Measurements from ENCODE around the gene USH1C. TPM values are rescaled to one million over a fixed set of nuclear protein-coding genes. Genes with fewer than 3 reads are reported as not detected.

The USH1C gene
- total RNA-seq, 1 donor from 2014 or later, result 0.24 TPM

GRCh38 chr11:17471501-17471900 lies 72.7 kb downstream of the USH1C start:
- DNase-seq (ENCODE audit: low spot score), result no peak
- peaks cover 28% of the 10 kb centered on the region for H3K27me3 Mint-ChIP-seq (ENCODE audit: insufficient read depth, low read depth)
- peaks cover 9% of the 10 kb centered on the region for H4K20me1 ChIP-seq (ENCODE audit: low read depth)

GRCh38 chr11:17469998-17470397 lies 74.2 kb downstream of the USH1C start:
- no peaks in the 10 kb centered on the region for H3K36me3 ChIP-seq
- no peak overlapping the region for H3K4me3 ChIP-seq
- TF ChIP-seq, protein P1, sequence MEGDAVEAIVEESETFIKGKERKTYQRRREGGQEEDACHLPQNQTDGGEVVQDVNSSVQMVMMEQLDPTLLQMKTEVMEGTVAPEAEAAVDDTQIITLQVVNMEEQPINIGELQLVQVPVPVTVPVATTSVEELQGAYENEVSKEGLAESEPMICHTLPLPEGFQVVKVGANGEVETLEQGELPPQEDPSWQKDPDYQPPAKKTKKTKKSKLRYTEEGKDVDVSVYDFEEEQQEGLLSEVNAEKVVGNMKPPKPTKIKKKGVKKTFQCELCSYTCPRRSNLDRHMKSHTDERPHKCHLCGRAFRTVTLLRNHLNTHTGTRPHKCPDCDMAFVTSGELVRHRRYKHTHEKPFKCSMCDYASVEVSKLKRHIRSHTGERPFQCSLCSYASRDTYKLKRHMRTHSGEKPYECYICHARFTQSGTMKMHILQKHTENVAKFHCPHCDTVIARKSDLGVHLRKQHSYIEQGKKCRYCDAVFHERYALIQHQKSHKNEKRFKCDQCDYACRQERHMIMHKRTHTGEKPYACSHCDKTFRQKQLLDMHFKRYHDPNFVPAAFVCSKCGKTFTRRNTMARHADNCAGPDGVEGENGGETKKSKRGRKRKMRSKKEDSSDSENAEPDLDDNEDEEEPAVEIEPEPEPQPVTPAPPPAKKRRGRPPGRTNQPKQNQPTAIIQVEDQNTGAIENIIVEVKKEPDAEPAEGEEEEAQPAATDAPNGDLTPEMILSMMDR (IDR thresholded peaks at IDR 0.05), result no peak
- TF ChIP-seq EZH2phosphoT487 (IDR thresholded peaks at IDR 0.05) (no peak), EZH2 (IDR thresholded peaks at IDR 0.05) (no peak)
- peaks cover 7% of the 10 kb centered on the region for H3F3A ChIP-seq (ENCODE audit: low read depth)
- Mint-ChIP-seq H3K4me3 (no peak overlapping the region), H3K4me1 (peaks cover 14% of the 10 kb centered on the region), H3K9me3 (no peaks in the 10 kb centered on the region), H3K27ac (no peak overlapping the region), H3K36me3 (no peaks in the 10 kb centered on the region), H3K27me3 (ENCODE audit: insufficient read depth, low read depth) (peaks cover 18% of the 10 kb centered on the region)
- peaks cover 9% of the 10 kb centered on the region for H4K20me1 ChIP-seq (ENCODE audit: low read depth)
- no peak overlapping the region for H3K4me2 ChIP-seq
- no peak overlapping the region for H3K9ac ChIP-seq
- H3K27ac ChIP-seq, result no peak overlapping the region
- no peak for DNase-seq (ENCODE audit: low spot score)
- peaks cover 14% of the 10 kb centered on the region for H3K4me1 ChIP-seq
- no peak overlapping the region for H2AFZ ChIP-seq (replicated peaks)
- no peaks in the 10 kb centered on the region for H3K79me2 ChIP-seq (ENCODE audit: low read depth)
- peaks cover 57% of the 10 kb centered on the region for H3K27me3 ChIP-seq
- H3K9me3 ChIP-seq (ENCODE audit: low read depth), result no peaks in the 10 kb centered on the region

More at GRCh38 chr11:17471501-17471900, 72.7 kb downstream of the USH1C start:
- no peak overlapping the region for H3K4me2 ChIP-seq
- Mint-ChIP-seq H3K36me3 (no peaks in the 10 kb centered on the region), H3K4me1 (peaks cover 19% of the 10 kb centered on the region), H3K27ac (no peak overlapping the region), H3K4me3 (no peak overlapping the region), H3K9me3 (no peaks in the 10 kb centered on the region)
- H3K27ac ChIP-seq, result no peak overlapping the region
- H3K4me3 ChIP-seq, result no peak overlapping the region
- H3K9ac ChIP-seq, result no peak overlapping the region
- H3K9me3 ChIP-seq (ENCODE audit: low read depth), result no peaks in the 10 kb centered on the region
- H3K4me1 ChIP-seq, result peaks cover 21% of the 10 kb centered on the region
- H3K79me2 ChIP-seq (ENCODE audit: low read depth), result no peaks in the 10 kb centered on the region
- H3K27me3 ChIP-seq, result peaks cover 72% of the 10 kb centered on the region
- no peak overlapping the region for H2AFZ ChIP-seq (replicated peaks)
- peaks cover 20% of the 10 kb centered on the region for H3F3A ChIP-seq (ENCODE audit: low read depth)
- no peaks in the 10 kb centered on the region for H3K36me3 ChIP-seq
- TF ChIP-seq, protein P1 (IDR thresholded peaks at IDR 0.05), result no peak
- TF ChIP-seq EZH2phosphoT487 (IDR thresholded peaks at IDR 0.05) (no peak), EZH2 (IDR thresholded peaks at IDR 0.05) (no peak)

DNA sequence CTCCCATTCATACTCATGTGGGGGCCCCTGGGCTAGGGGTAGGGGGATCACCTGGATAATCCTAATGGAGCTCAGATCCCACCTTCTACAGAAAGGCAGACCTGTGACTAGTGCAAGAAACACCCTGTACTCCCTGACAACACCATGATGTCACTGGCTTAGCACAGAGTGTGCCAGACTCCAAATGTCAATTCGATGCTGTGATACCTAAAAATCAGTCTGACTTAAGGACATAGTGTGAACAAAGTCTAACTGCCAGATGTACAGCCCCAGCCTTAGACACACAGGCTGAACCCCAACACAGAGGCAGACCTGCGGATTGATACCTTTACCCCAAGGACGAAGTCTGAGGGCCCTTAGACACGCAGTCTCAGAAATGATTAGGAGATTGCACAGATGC lies 76.1 kb downstream of the USH1C start:
- DNase-seq (ENCODE audit: low spot score), result no peak
- no peak overlapping the region for H3K27ac ChIP-seq
- H2AFZ ChIP-seq (replicated peaks), result no peak overlapping the region
- H3K9ac ChIP-seq, result no peak overlapping the region
- Mint-ChIP-seq H3K36me3 (no peaks in the 10 kb centered on the region), H3K4me3 (no peak overlapping the region), H3K27me3 (ENCODE audit: insufficient read depth, low read depth) (peaks cover 9% of the 10 kb centered on the region), H3K27ac (no peak overlapping the region), H3K4me1 (peaks cover 10% of the 10 kb centered on the region), H3K9me3 (no peaks in the 10 kb centered on the region)
- no peak overlapping the region for H3K4me2 ChIP-seq
- TF ChIP-seq, protein P1 (IDR thresholded peaks at IDR 0.05), result no peak
- no peak for TF ChIP-seq EZH2phosphoT487 (IDR thresholded peaks at IDR 0.05)
- no peak for TF ChIP-seq EZH2 (IDR thresholded peaks at IDR 0.05)
- peaks cover 8% of the 10 kb centered on the region for H4K20me1 ChIP-seq (ENCODE audit: low read depth)
- no peak overlapping the region for H3K4me3 ChIP-seq
- H3K9me3 ChIP-seq (ENCODE audit: low read depth), result no peaks in the 10 kb centered on the region
- no peaks in the 10 kb centered on the region for H3K36me3 ChIP-seq
- peaks cover 38% of the 10 kb centered on the region for H3K27me3 ChIP-seq
- H3K4me1 ChIP-seq, result peaks cover 12% of the 10 kb centered on the region
- H3F3A ChIP-seq (ENCODE audit: low read depth), result peaks cover 7% of the 10 kb centered on the region
- no peaks in the 10 kb centered on the region for H3K79me2 ChIP-seq (ENCODE audit: low read depth)

Data from neural progenitor cell (in vitro differentiated cells).